GM10847 (cell line): ENCODE data around the gene RGS8.

Source experiments
- POLR2A ChIP-seq: IDR thresholded peaks from 2 replicates; pipeline ENCODE4 v1.6.1; 2011; ENCODE audit not compliant: insufficient read length; ENCODE audit errors: extremely low read depth

The RGS8 gene

GRCh38 chr1:182713492-182713891 lies 29.1 kb upstream of the RGS8 start:
- TF ChIP-seq POLR2A = no peak

- TF ChIP-seq POLR2A = no peak
These were observed 25.5 kb upstream of the RGS8 start for GRCh38 chr1:182709855-182710254.

GRCh38 chr1:182709225-182709764 lies 24.9 kb upstream of the RGS8 start:
- TF ChIP-seq POLR2A = no peak

- TF ChIP-seq POLR2A = no peak
These were observed 22.7 kb upstream of the RGS8 start for GRCh38 chr1:182707122-182707521.

GRCh38 chr1:182704677-182705076 lies 20.3 kb upstream of the RGS8 start:
- TF ChIP-seq POLR2A = no peak

GRCh38 chr1:182703539-182703938 lies 19.2 kb upstream of the RGS8 start:
- no peak for TF ChIP-seq POLR2A

- TF ChIP-seq POLR2A = no peak
These were observed 18.6 kb upstream of the RGS8 start for GRCh38 chr1:182702826-182703524.

GRCh38 chr1:182700351-182700709 lies 15.9 kb upstream of the RGS8 start:
- no peak for TF ChIP-seq POLR2A

- TF ChIP-seq POLR2A = no peak
These were observed 15.3 kb upstream of the RGS8 start for GRCh38 chr1:182699393-182700350.

- TF ChIP-seq POLR2A = no peak
These were observed 14.6 kb upstream of the RGS8 start for GRCh38 chr1:182698971-182699370.

- no peak for TF ChIP-seq POLR2A
These were observed 6.6 kb upstream of the RGS8 start for GRCh38 chr1:182690886-182691443.

GRCh38 chr1:182688436-182689205 lies 4.2 kb upstream of the RGS8 start:
- no peak for TF ChIP-seq POLR2A

- TF ChIP-seq POLR2A = no peak
These were observed 3.0 kb upstream of the RGS8 start for GRCh38 chr1:182687361-182687760.

- TF ChIP-seq POLR2A = no peak
These were observed 2.1 kb upstream of the RGS8 start for GRCh38 chr1:182686446-182686845.

- TF ChIP-seq POLR2A = no peak
These were observed 828 bp upstream of the RGS8 start for GRCh38 chr1:182685215-182685614.
